SK-N-SH treated with all-trans-retinoic acid at 6 μM for 48 hours (cell line): ENCODE measurements around the gene SLC12A8.
A peak's percentile ranks its signal among the peaks of the same experiment; 100 is the strongest.

Experiments used
- ATAC-seq: fragments of 200-7000 bp; cut with Tn5 transposase; 3 replicates; pipeline ENCODE4 v1.9.1; 2020; ENCODE audit warnings: mild to moderate bottlenecking, moderate library complexity
- ARNTL ChIP-seq: fragments of 450-650 bp; formaldehyde crosslinking; IDR thresholded peaks from 2 replicates; pipeline ENCODE4 v1.5.0; 2020; ENCODE audit warnings: low read depth, mild to moderate bottlenecking, moderate library complexity, borderline replicate concordance
- BACH2 ChIP-seq: fragments of 250-450 bp; sonication (Bioruptor Pico); IDR thresholded peaks from 2 replicates; pipeline ENCODE4 v1.9.0; 2021; ENCODE audit warnings: mild to moderate bottlenecking, borderline replicate concordance
- CSDC2 ChIP-seq: fragments of 250-450 bp; sonication (Bioruptor Pico); IDR thresholded peaks from 2 replicates; pipeline ENCODE4 v1.5.0; 2020; ENCODE audit warnings: mild to moderate bottlenecking, moderate library complexity
- ESRRG ChIP-seq: fragments of 250-450 bp; sonication (Bioruptor Pico); IDR thresholded peaks from 2 replicates; pipeline ENCODE4 v1.6.1; 2021; ENCODE audit warnings: mild to moderate bottlenecking
- GLIS3 ChIP-seq: fragments of 250-450 bp; sonication (Bioruptor Pico); IDR thresholded peaks from 2 replicates; pipeline ENCODE4 v1.5.0; 2020; ENCODE audit warnings: mild to moderate bottlenecking, moderate library complexity
- ISL1 ChIP-seq: fragments of 250-450 bp; sonication (Bioruptor Pico); IDR thresholded peaks from 2 replicates; pipeline ENCODE4 v2.1.2; 2022; ENCODE audit warnings: mild to moderate bottlenecking, moderate library complexity
- OSR1 ChIP-seq: fragments of 250-450 bp; sonication (Bioruptor Pico); IDR thresholded peaks from 2 replicates; pipeline ENCODE4 v1.8.0; 2022; ENCODE audit warnings: moderate library complexity, mild to moderate bottlenecking, inconsistent platforms
- PATZ1 ChIP-seq: fragments of 250-450 bp; sonication (Bioruptor Pico); IDR thresholded peaks from 2 replicates; pipeline ENCODE4 v1.8.0; 2020; ENCODE audit warnings: mild to moderate bottlenecking, moderate library complexity, borderline replicate concordance
- POU6F1 ChIP-seq: fragments of 250-450 bp; sonication (Bioruptor Pico); IDR thresholded peaks from 2 replicates; pipeline ENCODE4 v1.8.0; 2021; ENCODE audit warnings: low read depth, mild to moderate bottlenecking, moderate library complexity, borderline replicate concordance
- PPARA ChIP-seq: fragments of 250-450 bp; sonication (Bioruptor Pico); IDR thresholded peaks from 2 replicates; pipeline ENCODE4 v1.5.0; 2020; ENCODE audit warnings: mild to moderate bottlenecking, borderline replicate concordance
- RARB ChIP-seq: fragments of 250-450 bp; sonication (Bioruptor Pico); IDR thresholded peaks from 2 replicates; pipeline ENCODE4 v1.8.0; 2021; ENCODE audit warnings: mild to moderate bottlenecking, moderate library complexity
- SNAI2 ChIP-seq: fragments of 250-450 bp; sonication (Bioruptor Pico); IDR thresholded peaks from 2 replicates; pipeline ENCODE4 v1.5.0; 2020; ENCODE audit warnings: mild to moderate bottlenecking, moderate library complexity
- TCF4 ChIP-seq: fragments of 250-450 bp; sonication (Bioruptor Pico); IDR thresholded peaks from 2 replicates; pipeline ENCODE4 v1.8.0; 2021; ENCODE audit warnings: mild to moderate bottlenecking, moderate library complexity, borderline replicate concordance
- TOX ChIP-seq: fragments of 250-450 bp; sonication (Bioruptor Pico); IDR thresholded peaks from 2 replicates; pipeline ENCODE4 v1.8.0; 2021; ENCODE audit warnings: mild to moderate bottlenecking, moderate library complexity, borderline replicate concordance
- ZFP3 ChIP-seq: fragments of 250-450 bp; sonication (Bioruptor Pico); IDR thresholded peaks from 2 replicates; pipeline ENCODE4 v1.5.0; 2020; ENCODE audit warnings: mild to moderate bottlenecking, moderate library complexity
- ZFP30 ChIP-seq: fragments of 450-650 bp; formaldehyde crosslinking; IDR thresholded peaks from 2 replicates; pipeline ENCODE4 v1.5.0; 2022; ENCODE audit warnings: mild to moderate bottlenecking, moderate library complexity
- ZNF565 ChIP-seq: fragments of 450-650 bp; formaldehyde crosslinking; conservative IDR thresholded peaks from 2 replicates; pipeline ENCODE4 v1.5.0; 2020; ENCODE audit warnings: low read depth, mild to moderate bottlenecking, moderate library complexity
- ZNF70 ChIP-seq: fragments of 450-650 bp; formaldehyde crosslinking; IDR thresholded peaks from 2 replicates; pipeline ENCODE4 v1.5.0; 2020; ENCODE audit warnings: mild to moderate bottlenecking, moderate library complexity
- ZNF8 ChIP-seq: fragments of 450-650 bp; formaldehyde crosslinking; IDR thresholded peaks from 2 replicates; pipeline ENCODE4 v1.5.0; 2020; ENCODE audit warnings: mild to moderate bottlenecking, moderate library complexity
- TF ChIP-seq, protein P1 (sequence below): fragments of 250-450 bp; sonication (Bioruptor Pico); IDR thresholded peaks from 2 replicates; pipeline ENCODE4 v1.5.0; 2020; ENCODE audit warnings: mild to moderate bottlenecking, moderate library complexity
- TF ChIP-seq, protein P2 (sequence below): fragments of 250-450 bp; sonication (Bioruptor Pico); IDR thresholded peaks from 2 replicates; pipeline ENCODE4 v1.5.1; 2020; ENCODE audit warnings: low read depth, mild to moderate bottlenecking, moderate library complexity

The SLC12A8 gene

GRCh38 chr3:125053304-125053699 is 159.2 kb downstream of the SLC12A8 start (continued):
- no peak for TF ChIP-seq SNAI2
- TF ChIP-seq RARB, result no peak
- TF ChIP-seq, protein P1, sequence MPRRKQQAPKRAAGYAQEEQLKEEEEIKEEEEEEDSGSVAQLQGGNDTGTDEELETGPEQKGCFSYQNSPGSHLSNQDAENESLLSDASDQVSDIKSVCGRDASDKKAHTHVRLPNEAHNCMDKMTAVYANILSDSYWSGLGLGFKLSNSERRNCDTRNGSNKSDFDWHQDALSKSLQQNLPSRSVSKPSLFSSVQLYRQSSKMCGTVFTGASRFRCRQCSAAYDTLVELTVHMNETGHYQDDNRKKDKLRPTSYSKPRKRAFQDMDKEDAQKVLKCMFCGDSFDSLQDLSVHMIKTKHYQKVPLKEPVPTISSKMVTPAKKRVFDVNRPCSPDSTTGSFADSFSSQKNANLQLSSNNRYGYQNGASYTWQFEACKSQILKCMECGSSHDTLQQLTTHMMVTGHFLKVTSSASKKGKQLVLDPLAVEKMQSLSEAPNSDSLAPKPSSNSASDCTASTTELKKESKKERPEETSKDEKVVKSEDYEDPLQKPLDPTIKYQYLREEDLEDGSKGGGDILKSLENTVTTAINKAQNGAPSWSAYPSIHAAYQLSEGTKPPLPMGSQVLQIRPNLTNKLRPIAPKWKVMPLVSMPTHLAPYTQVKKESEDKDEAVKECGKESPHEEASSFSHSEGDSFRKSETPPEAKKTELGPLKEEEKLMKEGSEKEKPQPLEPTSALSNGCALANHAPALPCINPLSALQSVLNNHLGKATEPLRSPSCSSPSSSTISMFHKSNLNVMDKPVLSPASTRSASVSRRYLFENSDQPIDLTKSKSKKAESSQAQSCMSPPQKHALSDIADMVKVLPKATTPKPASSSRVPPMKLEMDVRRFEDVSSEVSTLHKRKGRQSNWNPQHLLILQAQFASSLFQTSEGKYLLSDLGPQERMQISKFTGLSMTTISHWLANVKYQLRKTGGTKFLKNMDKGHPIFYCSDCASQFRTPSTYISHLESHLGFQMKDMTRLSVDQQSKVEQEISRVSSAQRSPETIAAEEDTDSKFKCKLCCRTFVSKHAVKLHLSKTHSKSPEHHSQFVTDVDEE (CRISPR knock-in tag), result no peak
- no peak for TF ChIP-seq OSR1 (CRISPR knock-in tag)
- TF ChIP-seq GLIS3 (CRISPR knock-in tag), result no peak
- no peak for TF ChIP-seq PATZ1 (CRISPR knock-in tag)

DNA sequence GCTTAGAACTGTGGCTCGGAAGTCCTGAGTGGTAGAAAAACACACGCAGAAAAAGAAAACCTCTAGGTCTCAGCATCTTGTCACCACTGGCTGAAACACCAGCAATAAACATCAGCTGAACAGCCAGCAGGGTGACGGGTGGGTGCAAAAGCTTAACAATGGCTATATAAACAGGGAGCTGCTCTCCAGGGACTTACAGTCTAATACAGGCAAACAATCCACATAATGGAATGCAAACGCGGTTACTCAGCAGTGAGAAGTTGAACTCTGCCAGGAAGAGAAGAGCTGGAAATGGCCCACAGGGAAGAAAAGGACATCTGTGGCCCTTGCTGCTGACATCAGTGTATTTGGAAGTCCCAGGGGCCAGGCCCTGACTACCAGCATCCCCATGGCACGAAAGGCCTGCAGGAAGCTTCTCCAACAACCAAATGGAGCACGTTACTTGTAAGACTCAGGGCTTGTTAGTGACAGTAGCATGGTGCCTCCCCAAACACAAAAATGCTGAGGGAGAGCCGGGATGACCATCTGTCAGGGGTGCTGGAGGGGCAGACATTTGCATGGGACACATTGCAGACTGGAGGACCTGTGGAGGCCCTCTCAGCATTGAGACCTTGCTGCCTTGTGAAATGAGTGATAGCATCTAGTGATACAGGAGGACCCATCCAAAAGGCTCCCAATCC is 159.8 kb downstream of the SLC12A8 start:
- peak; percentile 47 for ATAC-seq

More for the DNA sequence above, 159.8 kb downstream of the SLC12A8 start:
- no peak for TF ChIP-seq BACH2 (CRISPR knock-in tag)
- TF ChIP-seq ZNF8 (CRISPR knock-in tag), result no peak
- no peak for TF ChIP-seq TOX (CRISPR knock-in tag)
- no peak for TF ChIP-seq PPARA (CRISPR knock-in tag)
- no peak for TF ChIP-seq OSR1 (CRISPR knock-in tag)
- TF ChIP-seq CSDC2 (CRISPR knock-in tag), result no peak
- no peak for TF ChIP-seq ISL1
- TF ChIP-seq ZFP30 (CRISPR knock-in tag), result no peak
- TF ChIP-seq ARNTL, result no peak
- TF ChIP-seq ZNF565 (CRISPR knock-in tag), result no peak
- no peak for TF ChIP-seq POU6F1 (CRISPR knock-in tag)
- TF ChIP-seq TCF4 (CRISPR knock-in tag), result no peak
- TF ChIP-seq PATZ1 (CRISPR knock-in tag), result no peak
- TF ChIP-seq, protein P1 (CRISPR knock-in tag), result no peak
- TF ChIP-seq ZFP3 (CRISPR knock-in tag), result no peak
- no peak for TF ChIP-seq SNAI2
- TF ChIP-seq, protein P2, sequence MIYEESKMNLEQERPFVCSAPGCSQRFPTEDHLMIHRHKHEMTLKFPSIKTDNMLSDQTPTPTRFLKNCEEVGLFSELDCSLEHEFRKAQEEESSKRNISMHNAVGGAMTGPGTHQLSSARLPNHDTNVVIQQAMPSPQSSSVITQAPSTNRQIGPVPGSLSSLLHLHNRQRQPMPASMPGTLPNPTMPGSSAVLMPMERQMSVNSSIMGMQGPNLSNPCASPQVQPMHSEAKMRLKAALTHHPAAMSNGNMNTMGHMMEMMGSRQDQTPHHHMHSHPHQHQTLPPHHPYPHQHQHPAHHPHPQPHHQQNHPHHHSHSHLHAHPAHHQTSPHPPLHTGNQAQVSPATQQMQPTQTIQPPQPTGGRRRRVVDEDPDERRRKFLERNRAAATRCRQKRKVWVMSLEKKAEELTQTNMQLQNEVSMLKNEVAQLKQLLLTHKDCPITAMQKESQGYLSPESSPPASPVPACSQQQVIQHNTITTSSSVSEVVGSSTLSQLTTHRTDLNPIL (CRISPR knock-in tag), result no peak
- TF ChIP-seq GLIS3 (CRISPR knock-in tag), result no peak
- no peak for TF ChIP-seq ESRRG (CRISPR knock-in tag)
- no peak for TF ChIP-seq ZNF70 (CRISPR knock-in tag)
